Activated naive CD4-positive, alpha-beta T cell treated with anti-CD3 and anti-CD28 coated beads for 36 hours (primary cell): ENCODE results near the gene TMEM184A. TPM values are rescaled to one million over a fixed set of nuclear protein-coding genes. Genes with fewer than 3 reads are reported as not detected.

Source experiments
- CTCF ChIA-PET: fragments of 350-600 bp; sonication (Branson Sonifier 250); formaldehyde crosslinking; loops from one replicate; lab custom pipeline; 2021; ENCODE audit warnings: antibody characterized with exemption; lab: Charles Lee
- DNase-seq: peaks from one replicate; pipeline ENCODE4 v3.0.0-alpha.2; 2020
- H3K27ac Mint-ChIP-seq: one replicate; pipeline ENCODE4 v1.8.0; 2021; ENCODE audit warnings: mild to moderate bottlenecking, mixed read lengths
- H3K27me3 Mint-ChIP-seq: one replicate; pipeline ENCODE4 v1.8.0; 2021; ENCODE audit warnings: low read depth, mixed read lengths
- H3K36me3 Mint-ChIP-seq: one replicate; pipeline ENCODE4 v1.8.0; 2021; ENCODE audit warnings: low read depth, mixed read lengths
- H3K4me1 Mint-ChIP-seq: one replicate; pipeline ENCODE4 v1.8.0; 2021; ENCODE audit warnings: low read depth, mixed read lengths
- H3K4me3 Mint-ChIP-seq: one replicate; pipeline ENCODE4 v1.8.0; 2021; ENCODE audit warnings: mild to moderate bottlenecking, moderate library complexity, mixed read lengths
- H3K9me3 Mint-ChIP-seq: one replicate; pipeline ENCODE4 v1.8.0; 2021; ENCODE audit warnings: mixed read lengths
- intact Hi-C: fragments of 100-400 bp; cut with micrococcal nuclease; formaldehyde crosslinking; loops from one replicate; pipeline ENCODE4 v1.15.1; 2023
- total RNA-seq, 2 experiments: library from RNA; stranded (reverse); gene quantifications; one replicate each; pipeline ENCODE4 v1.2.3, GENCODE V29; 2021

TMEM184A gene
- total RNA-seq, 2 experiments from 2014 or later = 0.36 TPM; not detected in 1

DNA sequence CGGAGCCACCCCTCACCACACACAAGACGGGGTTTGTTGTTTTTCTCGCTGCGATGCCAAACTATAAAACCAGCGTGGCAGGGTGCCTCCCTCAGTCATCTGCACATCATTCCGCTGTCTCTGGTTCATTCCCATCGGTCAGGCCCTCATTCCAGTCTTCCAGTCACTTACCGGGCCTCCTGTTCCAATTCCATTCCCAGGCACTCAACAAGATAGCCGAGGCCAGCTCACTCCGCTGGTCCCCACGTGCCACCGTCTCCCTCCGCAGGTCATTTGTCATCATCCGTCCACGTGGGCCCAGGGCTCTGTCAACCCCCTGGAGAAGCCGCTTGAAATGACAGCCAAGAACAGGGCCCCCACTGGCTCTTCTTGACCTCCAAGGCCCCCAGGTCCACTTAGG, 6.1 kb upstream of the TMEM184A start:
- Mint-ChIP-seq H3K27ac (no peak overlapping the region), H3K4me1 (peaks cover 2% of the 10 kb centered on the region), H3K36me3 (peaks cover 15% of the 10 kb centered on the region), H3K9me3 (no peaks in the 10 kb centered on the region), H3K27me3 (no peaks in the 10 kb centered on the region), H3K4me3 (no peak overlapping the region)
- CTCF ChIA-PET = no interaction called here
- no peak for DNase-seq
- intact Hi-C loops = no loop called here

DNA sequence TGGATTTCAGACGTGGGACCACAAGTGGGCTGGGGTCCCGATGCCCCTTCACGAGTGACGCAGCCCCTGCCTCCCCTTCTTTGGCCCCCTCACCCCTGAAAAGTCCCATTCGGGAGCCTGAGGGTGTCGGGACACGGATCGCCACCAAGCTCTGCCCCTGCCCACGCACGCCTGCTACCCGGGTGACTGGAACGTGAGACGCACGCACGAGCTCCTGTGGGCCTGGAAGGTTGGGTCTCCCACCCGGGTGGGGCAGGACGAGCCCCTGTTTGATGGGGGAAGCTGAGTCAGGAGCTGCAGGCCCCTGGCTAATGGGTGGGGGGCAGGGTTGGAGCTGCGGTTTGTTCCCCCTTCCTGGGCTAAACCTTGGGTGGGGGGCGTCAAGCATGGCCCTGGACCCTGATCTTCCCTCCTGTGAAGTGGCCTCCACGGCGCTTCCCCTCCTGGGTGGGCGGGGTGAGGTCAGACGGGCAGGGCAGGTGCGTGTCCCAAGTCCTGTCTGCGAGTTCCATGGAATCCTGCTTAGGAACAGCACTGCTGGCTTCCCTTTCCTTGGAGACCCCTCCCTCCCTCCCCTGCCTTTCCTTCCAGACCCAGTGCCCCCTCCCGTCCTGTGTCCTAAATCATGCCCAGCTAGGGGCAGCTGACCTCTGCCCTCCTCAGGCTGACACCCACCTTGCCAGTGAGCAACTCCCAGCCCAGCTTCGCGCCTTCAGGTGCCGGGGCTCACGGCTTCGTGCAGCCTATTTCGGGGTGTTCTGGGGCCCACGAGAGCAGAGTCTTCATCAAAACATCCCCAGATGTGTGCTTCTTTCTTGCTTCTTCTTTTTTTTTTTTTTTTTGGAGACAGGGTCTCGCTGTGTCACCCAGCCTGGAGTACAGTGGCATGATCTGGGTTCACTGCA, 5.3 kb upstream of the TMEM184A start:
- CTCF ChIA-PET = no interaction called here
- Mint-ChIP-seq H3K27ac (no peak overlapping the region), H3K36me3 (peaks cover 11% of the 10 kb centered on the region), H3K4me3 (no peak overlapping the region), H3K4me1 (peaks cover 3% of the 10 kb centered on the region), H3K9me3 (no peaks in the 10 kb centered on the region), H3K27me3 (no peaks in the 10 kb centered on the region)
- no peak for DNase-seq
- intact Hi-C loops = no loop called here

DNA sequence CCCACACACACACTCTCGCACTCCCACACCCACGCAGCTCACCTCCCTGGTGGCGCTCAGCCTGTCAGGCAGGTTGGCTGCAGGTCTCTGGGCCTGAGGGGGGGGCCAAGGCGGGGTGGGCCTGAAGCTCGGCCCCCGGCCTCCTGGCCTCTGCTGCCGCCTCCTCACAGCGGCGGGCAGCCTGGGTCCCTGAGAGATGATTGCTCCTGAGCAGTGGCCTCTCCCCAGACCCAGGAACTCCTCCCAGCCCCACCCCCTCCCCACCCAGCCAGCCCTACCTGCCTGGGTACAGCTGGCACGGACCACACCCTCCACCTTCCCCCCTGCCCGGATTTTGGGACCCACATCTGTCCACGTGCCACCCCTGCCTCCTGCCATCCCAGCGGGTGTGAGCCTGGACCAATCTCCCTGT, 4.6 kb upstream of the TMEM184A start:
- Mint-ChIP-seq H3K4me3 (no peak overlapping the region), H3K9me3 (no peaks in the 10 kb centered on the region), H3K4me1 (peaks cover 3% of the 10 kb centered on the region), H3K36me3 (peaks cover 8% of the 10 kb centered on the region), H3K27ac (no peak overlapping the region), H3K27me3 (no peaks in the 10 kb centered on the region)
- intact Hi-C loops = no loop called here
- DNase-seq = no peak
- CTCF ChIA-PET = no interaction called here

DNA sequence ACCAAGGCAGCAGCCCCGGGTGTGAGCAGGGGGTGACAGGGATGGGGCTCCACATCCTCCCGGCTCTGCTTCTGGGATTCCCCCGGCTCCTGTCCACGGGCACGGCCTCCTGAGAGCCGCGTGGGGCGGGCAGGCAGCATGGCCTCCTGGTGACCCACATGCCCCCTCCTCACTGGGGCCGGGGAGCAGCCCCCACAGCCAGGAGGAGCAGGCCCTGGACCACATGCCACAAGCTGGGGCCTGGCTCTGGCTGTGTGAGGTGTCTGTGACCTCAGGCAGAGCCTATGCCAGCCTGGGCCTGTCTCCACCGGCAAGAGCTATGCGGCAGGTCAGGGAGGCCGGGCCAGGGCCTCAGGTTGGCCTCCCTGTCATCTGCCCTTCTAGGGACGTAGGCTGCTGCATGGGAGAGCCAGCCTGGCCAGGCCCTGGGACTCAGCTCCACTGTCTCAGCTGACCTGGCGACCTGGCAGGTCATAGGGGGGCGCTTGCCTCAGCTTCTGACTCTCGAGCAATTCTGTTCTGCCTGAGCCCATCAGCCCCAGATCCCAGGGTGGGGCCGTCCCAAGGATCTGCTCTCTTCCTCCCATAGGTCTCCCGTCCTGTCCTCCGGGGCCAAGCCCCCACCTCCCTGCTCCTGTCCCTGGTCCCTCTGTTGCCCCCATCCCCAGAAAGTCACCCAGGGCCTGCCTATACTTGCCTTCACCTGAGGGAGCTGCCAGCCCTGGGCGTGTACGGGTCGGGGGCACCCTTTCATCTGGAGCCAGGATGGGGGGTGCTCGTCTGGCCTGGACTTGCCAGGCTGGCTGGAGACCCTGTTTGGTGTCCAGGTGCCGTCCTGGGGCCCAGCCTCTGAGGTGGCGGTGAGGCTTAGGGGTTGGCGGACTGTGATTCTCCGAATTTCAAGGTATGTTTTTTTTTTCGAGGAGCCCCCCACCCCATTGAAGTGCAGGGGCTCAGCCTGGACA, 3.9 kb upstream of the TMEM184A start:
- no peaks in the 10 kb centered on the region for H3K9me3 Mint-ChIP-seq
- H3K4me1 Mint-ChIP-seq = peaks cover 3% of the 10 kb centered on the region
- no peaks in the 10 kb centered on the region for H3K27me3 Mint-ChIP-seq
- H3K36me3 Mint-ChIP-seq = peaks cover 3% of the 10 kb centered on the region
- no peak overlapping the region for H3K4me3 Mint-ChIP-seq
- intact Hi-C loops = no loop called here
- no peak overlapping the region for H3K27ac Mint-ChIP-seq
- CTCF ChIA-PET = no interaction called here
- DNase-seq = no peak

DNA sequence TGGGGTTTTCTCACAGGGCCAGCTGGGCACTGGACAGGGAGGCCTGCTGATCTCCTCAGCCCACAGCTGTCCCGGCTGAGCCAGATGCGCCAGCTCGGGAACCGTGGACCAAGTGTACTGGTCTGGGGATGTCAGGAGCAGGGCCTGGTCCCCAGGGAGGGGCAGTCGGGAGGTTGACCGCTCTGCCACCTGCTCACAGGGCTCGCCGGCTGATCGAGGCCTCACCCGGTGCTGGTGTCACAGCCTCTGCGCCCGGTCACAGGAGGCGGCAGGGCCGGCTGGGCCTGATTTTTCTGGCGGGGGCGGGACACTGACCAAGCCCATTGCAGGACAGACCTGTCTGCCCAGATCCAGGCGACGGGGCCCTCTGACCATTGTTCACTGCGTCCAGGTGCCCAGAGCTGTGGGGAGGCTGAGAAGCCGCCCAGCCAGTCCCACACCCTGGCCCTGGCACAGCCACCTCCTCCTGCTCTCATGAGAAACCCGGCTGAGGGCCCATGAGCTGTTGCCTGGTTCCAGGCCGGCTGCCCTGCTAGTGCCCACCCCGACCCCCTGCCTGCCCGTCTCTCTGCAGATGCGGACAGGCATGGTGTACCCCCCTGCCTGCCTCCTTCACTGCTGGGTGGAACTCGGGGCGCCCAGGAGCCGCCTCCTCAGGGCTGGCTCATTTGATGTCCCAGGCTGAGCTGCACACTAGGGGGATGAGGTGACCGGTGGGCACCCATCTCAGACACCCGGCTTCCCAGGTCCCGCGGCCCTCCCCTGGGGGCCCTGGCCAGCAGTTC, 3.0 kb upstream of the TMEM184A start:
- Mint-ChIP-seq H3K27ac (no peak overlapping the region), H3K4me1 (peaks cover 3% of the 10 kb centered on the region), H3K4me3 (no peak overlapping the region), H3K9me3 (no peaks in the 10 kb centered on the region), H3K36me3 (no peaks in the 10 kb centered on the region), H3K27me3 (no peaks in the 10 kb centered on the region)
- no peak for DNase-seq
- intact Hi-C loops = no loop called here
- CTCF ChIA-PET = no interaction called here

DNA sequence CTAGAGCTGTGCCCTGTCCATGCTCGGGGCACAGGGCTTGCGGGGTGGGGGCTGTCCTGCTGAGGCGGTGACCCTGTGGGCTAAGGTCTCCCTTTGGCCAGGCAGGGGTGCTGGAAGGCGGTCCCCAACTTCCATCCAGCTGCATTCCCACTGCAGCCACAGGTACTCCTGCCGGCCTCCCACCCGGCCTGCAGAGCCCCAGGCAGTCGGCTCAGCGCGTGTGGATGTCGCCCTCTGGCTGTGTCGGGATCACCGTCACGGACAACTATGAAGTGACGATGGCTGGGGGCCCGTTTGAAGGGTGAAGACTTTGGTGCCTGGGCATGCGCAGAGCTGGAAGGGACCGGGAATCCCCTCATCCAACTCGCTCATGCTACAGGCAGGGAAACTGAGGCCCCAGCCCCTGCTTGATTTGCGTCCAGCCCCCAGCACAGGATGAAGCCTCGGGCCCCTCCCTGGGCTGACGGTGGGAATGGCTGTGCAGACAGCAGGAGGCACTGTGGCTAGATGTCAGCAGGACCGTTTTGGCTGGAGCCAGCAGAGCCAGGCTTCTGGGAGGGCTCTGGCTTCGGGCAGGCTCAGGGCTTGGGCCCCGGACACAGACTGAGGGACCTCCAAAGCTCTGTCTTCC, 2.3 kb upstream of the TMEM184A start:
- no peak overlapping the region for H3K4me3 Mint-ChIP-seq

DNA sequence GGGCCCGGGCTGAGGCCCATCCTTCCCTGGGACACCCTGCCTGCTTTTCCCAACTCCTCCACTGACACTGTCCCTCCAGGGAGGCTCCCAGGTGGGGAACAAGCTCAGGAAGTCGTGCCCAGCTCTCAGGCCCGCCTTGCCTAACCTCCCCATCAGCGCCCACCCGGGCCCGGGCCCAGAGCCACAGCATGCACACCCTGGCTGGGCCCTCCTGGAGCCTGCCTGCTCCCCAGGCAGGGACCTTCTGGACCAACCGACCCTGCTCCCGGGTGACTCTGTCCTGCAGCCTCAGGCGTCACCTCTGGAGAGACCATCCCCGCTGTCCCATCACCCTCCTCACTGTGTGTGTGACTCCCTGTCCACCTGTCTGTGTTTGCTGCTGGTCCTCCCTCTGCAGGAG, 1.8 kb upstream of the TMEM184A start:
- Mint-ChIP-seq H3K27ac (no peak overlapping the region), H3K27me3 (no peaks in the 10 kb centered on the region), H3K9me3 (no peaks in the 10 kb centered on the region), H3K4me3 (no peak overlapping the region), H3K4me1 (peaks cover 3% of the 10 kb centered on the region), H3K36me3 (no peaks in the 10 kb centered on the region)
- no peak for DNase-seq
- CTCF ChIA-PET = interaction anchor here (1.0 kb wide), 1 partner anchor 195 kb away, joined by 3 read pairs; no protein-coding TSS in a partner anchor
- intact Hi-C loops = loop anchor here (2.0 kb wide), 2 partner anchors 25 to 53 kb away; partner anchors contain the start of gene INTS1

More for the DNA sequence above, 2.3 kb upstream of the TMEM184A start:
- H3K27me3 Mint-ChIP-seq = no peaks in the 10 kb centered on the region
- H3K27ac Mint-ChIP-seq = no peak overlapping the region
- CTCF ChIA-PET = no interaction called here
- H3K4me1 Mint-ChIP-seq = peaks cover 3% of the 10 kb centered on the region
- intact Hi-C loops = no loop called here
- no peaks in the 10 kb centered on the region for H3K36me3 Mint-ChIP-seq
- DNase-seq = no peak
- no peaks in the 10 kb centered on the region for H3K9me3 Mint-ChIP-seq

DNA sequence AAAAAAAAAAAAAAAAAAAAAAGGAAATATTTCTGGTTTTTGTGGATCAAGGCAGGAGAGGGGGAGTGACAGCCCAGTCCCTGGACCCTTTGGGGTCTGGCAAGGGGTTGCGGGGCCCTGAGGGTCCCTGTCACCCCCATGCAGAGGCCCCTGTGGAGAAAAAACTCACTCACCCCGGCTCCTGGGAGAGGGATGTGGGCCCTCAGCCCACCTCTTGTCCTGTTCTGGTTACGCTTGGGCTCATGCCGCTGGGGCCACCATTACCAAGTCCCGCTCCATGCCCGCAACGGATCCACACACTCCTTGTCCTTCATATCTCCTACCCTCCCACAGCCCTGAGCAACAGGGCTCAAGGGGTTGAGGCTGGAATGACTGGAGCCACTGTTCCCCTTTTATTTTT, 1.0 kb upstream of the TMEM184A start:
- CTCF ChIA-PET = interaction anchor here (1.0 to 1.5 kb wide), 3 partner anchors 54 to 196 kb away, joined by 3 to 4 read pairs (median 3); no protein-coding TSS in a partner anchor
- Mint-ChIP-seq H3K4me1 (peaks cover 3% of the 10 kb centered on the region), H3K27me3 (no peaks in the 10 kb centered on the region), H3K27ac (no peak overlapping the region), H3K36me3 (no peaks in the 10 kb centered on the region), H3K9me3 (no peaks in the 10 kb centered on the region), H3K4me3 (no peak overlapping the region)
- intact Hi-C loops = loop anchor here (2.0 kb wide), 2 partner anchors 24 to 52 kb away; partner anchors contain the start of gene INTS1
- DNase-seq = no peak

DNA sequence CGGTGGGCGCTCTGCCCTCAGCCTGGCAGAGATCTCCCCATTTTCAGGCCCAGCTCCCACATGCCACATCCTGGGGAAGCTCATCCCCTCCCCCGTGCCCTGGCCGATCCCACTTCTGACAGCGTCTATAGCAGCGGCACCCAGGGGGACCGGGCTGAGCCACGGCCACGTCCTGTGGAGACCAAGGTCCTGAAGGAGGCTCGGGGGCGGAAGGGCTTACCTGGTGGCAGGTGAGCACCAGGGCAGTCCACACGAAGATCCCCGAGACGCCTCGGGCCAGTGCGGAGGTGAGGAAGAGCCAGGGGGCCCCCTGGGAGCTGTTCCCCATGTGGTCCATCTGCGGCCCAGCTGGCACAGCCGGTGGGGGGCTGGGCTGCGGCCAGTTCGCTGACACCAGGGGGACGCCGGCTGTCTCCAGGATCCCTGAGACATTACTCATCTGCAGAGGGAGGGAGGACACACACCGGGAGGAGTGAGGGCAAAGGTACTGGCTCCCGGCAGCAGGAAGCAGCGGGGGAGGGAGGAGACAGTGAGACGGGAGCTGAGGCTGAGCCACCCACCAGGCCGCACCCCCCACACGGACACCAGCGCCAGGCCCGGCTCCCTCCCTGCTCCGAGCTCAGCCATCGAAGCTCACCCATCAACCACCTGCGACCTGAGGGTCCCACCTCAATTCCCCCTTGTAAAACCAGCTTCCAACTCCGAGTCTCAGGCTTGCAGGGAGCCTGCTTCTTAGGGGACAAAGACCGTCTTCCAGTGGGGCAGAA, 776 bp downstream of the TMEM184A start:
- CTCF ChIA-PET = interaction anchor here (0.8 to 1.4 kb wide), 2 partner anchors 26 to 33 kb away, joined by 3 to 6 read pairs; no protein-coding TSS in a partner anchor
- intact Hi-C loops = no loop called here
- Mint-ChIP-seq H3K27ac (no peak overlapping the region), H3K36me3 (no peaks in the 10 kb centered on the region), H3K27me3 (no peaks in the 10 kb centered on the region), H3K4me1 (peaks cover 3% of the 10 kb centered on the region), H3K9me3 (no peaks in the 10 kb centered on the region), H3K4me3 (no peak overlapping the region)
- DNase-seq = no peak

DNA sequence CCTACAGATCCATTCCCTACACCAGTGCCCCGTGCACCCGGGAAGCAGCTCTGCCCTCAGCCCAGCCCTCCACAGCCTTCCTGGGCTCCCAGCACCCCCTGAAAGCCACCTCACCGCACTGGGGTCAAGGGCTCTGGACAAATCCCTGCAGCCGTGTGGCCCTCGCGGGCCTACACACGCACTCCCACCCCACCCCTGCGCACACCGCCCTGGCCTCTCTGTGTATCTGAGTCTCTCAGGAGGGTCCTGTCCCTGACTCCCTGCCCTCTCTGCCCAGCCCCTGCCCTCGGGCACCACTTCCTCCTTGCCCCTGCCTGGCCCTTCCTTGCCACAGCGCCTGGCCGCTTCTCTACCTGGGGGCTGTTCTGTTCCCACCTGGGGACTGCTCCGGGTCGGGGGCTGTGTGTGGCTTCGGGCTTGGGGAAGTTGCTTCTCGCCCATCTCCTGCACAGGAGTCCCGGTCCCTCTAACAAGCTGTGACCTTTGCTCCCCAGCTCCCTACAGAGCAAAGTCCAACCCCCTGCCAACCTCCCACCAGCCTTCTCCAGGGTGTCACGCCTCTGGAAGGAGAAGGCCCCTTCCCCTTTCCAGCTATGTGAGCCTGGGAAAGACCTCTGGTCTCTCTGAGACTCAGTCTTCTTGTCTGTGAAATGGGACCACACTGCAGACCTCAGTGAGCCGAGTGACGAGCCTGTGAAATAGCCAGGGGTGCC, 1.5 kb downstream of the TMEM184A start:
- H3K27me3 Mint-ChIP-seq = no peaks in the 10 kb centered on the region
- CTCF ChIA-PET = interaction anchor here (0.6 to 0.8 kb wide), 2 partner anchors 33 to 292 kb away, joined by 3 to 5 read pairs; no protein-coding TSS in a partner anchor

More for the DNA sequence above, 1.5 kb downstream of the TMEM184A start:
- intact Hi-C loops = no loop called here
- no peak overlapping the region for H3K27ac Mint-ChIP-seq
- no peak for DNase-seq
- no peaks in the 10 kb centered on the region for H3K9me3 Mint-ChIP-seq
- H3K36me3 Mint-ChIP-seq = no peaks in the 10 kb centered on the region
- no peak overlapping the region for H3K4me3 Mint-ChIP-seq
- peaks cover 3% of the 10 kb centered on the region for H3K4me1 Mint-ChIP-seq
